AG10803 (cell line): ENCODE data around the gene ARHGEF12.

Experiments
- DNase-seq: peaks from one replicate; pipeline ENCODE4 v3.0.0; 2010; ENCODE audit warnings: low read depth
- H3K4me3 ChIP-seq: 2 replicates; pipeline ENCODE4 v1.5.1; 2011; ENCODE audit warnings: mild to moderate bottlenecking, low read length, control low read depth
- TF ChIP-seq, protein P1 (sequence below): conservative IDR thresholded peaks from 2 replicates; pipeline ENCODE4 v1.5.1; 2011; ENCODE audit warnings: mild to moderate bottlenecking, low read length, control low read depth, inconsistent platforms

The ARHGEF12 gene

GRCh38 chr11:120515186-120515723 lies 179.0 kb downstream of the ARHGEF12 start:
- TF ChIP-seq, protein P1, sequence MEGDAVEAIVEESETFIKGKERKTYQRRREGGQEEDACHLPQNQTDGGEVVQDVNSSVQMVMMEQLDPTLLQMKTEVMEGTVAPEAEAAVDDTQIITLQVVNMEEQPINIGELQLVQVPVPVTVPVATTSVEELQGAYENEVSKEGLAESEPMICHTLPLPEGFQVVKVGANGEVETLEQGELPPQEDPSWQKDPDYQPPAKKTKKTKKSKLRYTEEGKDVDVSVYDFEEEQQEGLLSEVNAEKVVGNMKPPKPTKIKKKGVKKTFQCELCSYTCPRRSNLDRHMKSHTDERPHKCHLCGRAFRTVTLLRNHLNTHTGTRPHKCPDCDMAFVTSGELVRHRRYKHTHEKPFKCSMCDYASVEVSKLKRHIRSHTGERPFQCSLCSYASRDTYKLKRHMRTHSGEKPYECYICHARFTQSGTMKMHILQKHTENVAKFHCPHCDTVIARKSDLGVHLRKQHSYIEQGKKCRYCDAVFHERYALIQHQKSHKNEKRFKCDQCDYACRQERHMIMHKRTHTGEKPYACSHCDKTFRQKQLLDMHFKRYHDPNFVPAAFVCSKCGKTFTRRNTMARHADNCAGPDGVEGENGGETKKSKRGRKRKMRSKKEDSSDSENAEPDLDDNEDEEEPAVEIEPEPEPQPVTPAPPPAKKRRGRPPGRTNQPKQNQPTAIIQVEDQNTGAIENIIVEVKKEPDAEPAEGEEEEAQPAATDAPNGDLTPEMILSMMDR = no peak
- H3K4me3 ChIP-seq = no peak overlapping the region
- no peak for DNase-seq

- TF ChIP-seq, protein P1 = no peak
- DNase-seq = no peak
- no peak overlapping the region for H3K4me3 ChIP-seq
Measured at GRCh38 chr11:120516461-120517389, 180.5 kb downstream of the ARHGEF12 start.

DNA sequence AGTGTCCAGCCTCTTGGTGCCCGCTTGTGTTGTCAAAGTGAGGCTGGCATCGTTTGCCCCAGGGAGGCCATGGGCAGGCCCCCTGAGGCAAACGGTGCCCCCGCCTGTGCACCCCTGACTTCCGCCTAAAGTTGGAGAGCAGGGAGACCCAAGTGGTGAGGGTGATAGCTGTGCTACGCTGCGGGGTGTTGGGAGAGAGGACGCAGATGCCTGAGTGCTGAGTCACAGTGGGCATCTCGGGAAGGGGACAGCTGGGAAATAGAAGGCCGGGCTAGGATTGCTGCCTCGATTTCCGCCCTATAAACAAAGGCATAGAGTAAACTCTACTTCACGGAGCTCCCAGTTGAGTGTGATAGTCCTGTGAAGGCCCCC lies 181.2 kb downstream of the ARHGEF12 start:
- no peak for DNase-seq
- H3K4me3 ChIP-seq = no peak overlapping the region
- TF ChIP-seq, protein P1 = no peak

DNA sequence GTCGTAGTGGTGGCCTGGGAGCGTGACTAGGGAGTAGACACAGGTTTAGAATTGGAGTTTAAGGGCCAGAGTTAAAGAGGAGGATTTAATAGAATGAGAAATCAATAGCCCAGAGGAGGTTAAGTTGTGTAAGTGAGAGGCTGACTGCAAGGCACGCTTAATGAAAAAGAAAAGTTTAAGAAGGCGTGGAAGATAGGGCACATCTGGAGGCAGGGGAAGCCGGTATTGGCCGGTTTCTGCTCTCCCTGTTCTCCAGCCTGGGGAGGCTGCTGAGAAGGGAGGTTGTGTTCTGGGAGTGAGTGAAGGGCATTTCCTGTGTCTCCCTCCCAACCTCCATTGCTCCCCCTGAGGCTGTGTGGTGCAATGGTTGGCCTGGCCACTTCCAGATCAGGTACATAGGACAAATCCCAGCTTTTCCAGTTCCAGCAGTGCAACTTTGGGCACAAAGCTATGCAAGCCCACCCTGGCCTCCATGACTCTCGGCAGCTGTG lies 181.6 kb downstream of the ARHGEF12 start:
- TF ChIP-seq, protein P1 = no peak
- H3K4me3 ChIP-seq = no peak overlapping the region
- DNase-seq = no peak

- no peak overlapping the region for H3K4me3 ChIP-seq
- TF ChIP-seq, protein P1 = no peak
- no peak for DNase-seq
Measured at GRCh38 chr11:120518356-120518755, 182.1 kb downstream of the ARHGEF12 start.

GRCh38 chr11:120519474-120519873 lies 183.3 kb downstream of the ARHGEF12 start:
- no peak for DNase-seq
- TF ChIP-seq, protein P1 = no peak
- no peak overlapping the region for H3K4me3 ChIP-seq
